HCT116 (cell line): ENCODE results near the gene NACAD. TPM values are rescaled to one million over a fixed set of nuclear protein-coding genes. Genes with fewer than 3 reads are reported as not detected.

Experiments used
- ATAC-seq: fragments of 200-7000 bp; cut with Tn5 transposase; 2 replicates; pipeline ENCODE4 v1.9.1; 2020; ENCODE audit warnings: mild to moderate bottlenecking, moderate library complexity
- BruUV-seq: library from RNA; stranded (reverse); fragments of 400-500 nt; replicated peaks from 2 replicates; lab custom pipeline; 2021; lab: Mats Ljungman, UMichigan
- CTCF ChIA-PET: fragments of 300-600 bp; sonication (Branson Sonifier 250); formaldehyde crosslinking; loops from one replicate; lab custom pipeline; 2021; ENCODE audit warnings: antibody characterized with exemption; lab: Charles Lee
- POLR2A ChIA-PET: fragments of 300-600, 350-600 bp; sonication (Branson Sonifier 250); formaldehyde crosslinking; loops from one replicate; lab custom pipeline; 2021; ENCODE audit warnings: antibody characterized with exemption; lab: Charles Lee
- RAD21 ChIA-PET, 2 experiments: fragments of 300-600 bp; sonication (Branson Sonifier 250); formaldehyde crosslinking; loops; one replicate each; lab custom pipeline; 2023; ENCODE audit warnings: low total read pairs in 2 of 2; ENCODE audit not compliant: uncharacterized antibody in 2 of 2, unreplicated experiment in 2 of 2, low non-redundant PET in 1 of 2; lab: Charles Lee
- DNase-seq: peaks from one replicate; pipeline ENCODE4 v3.0.0-alpha.2; 2010; ENCODE audit warnings: low read depth, low spot score
- H2AFZ ChIP-seq: fragments of 200-600 bp; shearing (Covaris generic), sonication (generic); 2 replicates; pipeline ENCODE4 v1.6.1; 2017; ENCODE audit warnings: low read depth, mixed run types, mixed read lengths, antibody characterized with exemption, low read length; ENCODE audit not compliant: poor library complexity, severe bottlenecking
- H3K27ac ChIP-seq: 2 replicates; pipeline ENCODE4 v1.5.1; 2012; ENCODE audit warnings: low read depth, low read length
- H3K27me3 ChIP-seq: fragments of 200-600 bp; sonication (generic); 2 replicates; pipeline ENCODE4 v1.6.1; 2016; ENCODE audit warnings: mixed run types, low read length, mixed read lengths; ENCODE audit not compliant: insufficient read depth
- H3K36me3 ChIP-seq, 2 experiments: fragments of 200-500 bp in 1 of 2; fragments of 200-600 bp in 1 of 2; sonication (Bioruptor generic) in 1 of 2; sonication (generic) in 1 of 2; 2 replicates each; pipeline versions ENCODE4 v1.5.1 to v1.6.1; 2014 to 2016; ENCODE audit warnings: low read length in 2 of 2, inconsistent platforms in 1 of 2, mixed read lengths in 1 of 2, mixed run types in 1 of 2; ENCODE audit not compliant: insufficient read depth in 2 of 2, control insufficient read depth in 1 of 2
- H3K4me1 ChIP-seq, 2 experiments: fragments of 200-600 bp in 1 of 2; sonication (generic) in 1 of 2; 2 replicates each; pipeline versions ENCODE4 v1.5.1 to v1.6.1; 2012 to 2017; ENCODE audit warnings: low read length in 2 of 2, inconsistent platforms in 1 of 2, mild to moderate bottlenecking in 1 of 2, mixed read lengths in 1 of 2, mixed run types in 1 of 2, moderate library complexity in 1 of 2; ENCODE audit not compliant: insufficient read depth in 2 of 2, control insufficient read depth in 1 of 2
- H3K4me2 ChIP-seq: fragments of 200-600 bp; sonication (generic); 2 replicates; pipeline ENCODE4 v1.6.1; 2017; ENCODE audit warnings: mixed run types, low read length, mixed read lengths
- H3K4me3 ChIP-seq, 2 experiments: fragments of 200-600 bp in 1 of 2; sonication (generic) in 1 of 2; replicated peaks in 1 of 2; 2 replicates each; pipeline ENCODE4 v1.5.1; 2011 to 2016; ENCODE audit warnings: low read length in 2 of 2, control low read depth in 1 of 2, low read depth in 1 of 2, mild to moderate bottlenecking in 1 of 2, mixed read lengths in 1 of 2, mixed run types in 1 of 2
- H3K79me2 ChIP-seq: fragments of 200-600 bp; sonication (generic); 2 replicates; pipeline ENCODE4 v1.6.1; 2017; ENCODE audit warnings: mild to moderate bottlenecking, mixed run types, low read length, moderate library complexity, mixed read lengths; ENCODE audit not compliant: insufficient read depth
- H3K9ac ChIP-seq: fragments of 200-600 bp; sonication (generic); 2 replicates; pipeline ENCODE4 v1.6.1; 2016; ENCODE audit warnings: low read length, mixed read lengths
- H3K9me2 ChIP-seq: fragments of 200-600 bp; sonication (generic), shearing (Covaris generic); 2 replicates; pipeline ENCODE4 v1.6.1; 2017; ENCODE audit warnings: mixed run types, mild to moderate bottlenecking, moderate library complexity; ENCODE audit not compliant: insufficient read depth
- H3K9me3 ChIP-seq, 2 experiments: fragments of 200-500 bp in 1 of 2; fragments of 200-600 bp in 1 of 2; sonication (Bioruptor generic) in 1 of 2; sonication (generic) in 1 of 2; 2 replicates each; pipeline ENCODE4 v1.6.1; 2014 to 2017; ENCODE audit warnings: low read length in 2 of 2, mixed read lengths in 2 of 2, inconsistent platforms in 1 of 2, low read depth in 1 of 2, mild to moderate bottlenecking in 1 of 2, mixed run types in 1 of 2, moderate library complexity in 1 of 2; ENCODE audit not compliant: control insufficient read depth in 1 of 2, insufficient read depth in 1 of 2
- H4K20me1 ChIP-seq: fragments of 200-600 bp; sonication (generic), shearing (Covaris generic); 2 replicates; pipeline ENCODE4 v1.6.1; 2017; ENCODE audit warnings: mixed run types, mild to moderate bottlenecking, moderate library complexity; ENCODE audit not compliant: insufficient read depth
- CBX3 ChIP-seq: IDR thresholded peaks from 2 replicates; pipeline ENCODE4 v1.6.1; 2012; ENCODE audit warnings: low read depth
- CTCF ChIP-seq, 3 experiments: fragments of 200-600 bp in 1 of 3; sonication (generic) in 1 of 3; IDR thresholded peaks in 2 of 3; conservative IDR thresholded peaks in 1 of 3; 2 replicates each; pipeline ENCODE4 v1.5.1; 2012 to 2017; ENCODE audit warnings: low read depth in 2 of 3, low read length in 2 of 3, antibody characterized with exemption in 1 of 3, borderline replicate concordance in 1 of 3, control low read depth in 1 of 3, mild to moderate bottlenecking in 1 of 3, mixed read lengths in 1 of 3, mixed run types in 1 of 3, moderate library complexity in 1 of 3; ENCODE audit not compliant: insufficient read depth in 1 of 3
- ELF1 ChIP-seq: IDR thresholded peaks from 2 replicates; pipeline ENCODE4 v1.6.1; 2012; ENCODE audit warnings: low read depth, borderline replicate concordance
- FOSL1 ChIP-seq: IDR thresholded peaks from 2 replicates; pipeline ENCODE4 v1.6.1; 2012; ENCODE audit warnings: low read depth
- MAX ChIP-seq: IDR thresholded peaks from 2 replicates; pipeline ENCODE4 v1.6.1; 2012
- POLR2A ChIP-seq: IDR thresholded peaks from 2 replicates; pipeline ENCODE4 v1.7.0; 2011; ENCODE audit warnings: borderline replicate concordance; ENCODE audit not compliant: insufficient read depth, insufficient read length; ENCODE audit errors: extremely low read depth
- RAD21 ChIP-seq: IDR thresholded peaks from 2 replicates; pipeline ENCODE4 v1.6.1; 2012; ENCODE audit warnings: low read depth, mild to moderate bottlenecking
- SRF ChIP-seq: IDR thresholded peaks from 2 replicates; pipeline ENCODE4 v1.6.1; 2012; ENCODE audit warnings: low read depth
- TCF7L2 ChIP-seq: IDR thresholded peaks from 2 replicates; pipeline ENCODE4 v1.7.0; 2011; ENCODE audit warnings: borderline replicate concordance, inconsistent platforms; ENCODE audit not compliant: insufficient read depth, insufficient read length; ENCODE audit errors: extremely low read depth
- ZBTB33 ChIP-seq: IDR thresholded peaks from 2 replicates; pipeline ENCODE4 v1.6.1; 2011; ENCODE audit warnings: mild to moderate bottlenecking, low read length, moderate library complexity; ENCODE audit not compliant: insufficient replicate concordance; ENCODE audit errors: extremely low read depth
- intact Hi-C: fragments of 100-400 bp; cut with micrococcal nuclease; formaldehyde crosslinking; loops from 2 replicates; pipeline ENCODE4 v1.10.0; 2022
- total RNA-seq: library from RNA; stranded (reverse); gene quantifications from one replicate; pipeline ENCODE4 v1.2.1, GENCODE V29; 2021; ENCODE audit not compliant: unreplicated experiment

Gene NACAD
- total RNA-seq, 1 experiment from 2014 or later, result 0.05 TPM

- TF ChIP-seq ZBTB33 (no peak), TCF7L2 (no peak), CTCF (IDR thresholded peaks at IDR 0.05 in 2 of 3, conservative IDR thresholded peaks at IDR 0.05 in 1 of 3; ENCODE audit: borderline replicate concordance in 1 of 3, insufficient read depth in 1 of 3, low read depth in 2 of 3, low read length in 2 of 3) (no peak), CBX3 (no peak)
These were observed 33.8 kb downstream of the NACAD start (continued) for GRCh38 chr7:45055016-45055415.

GRCh38 chr7:45054442-45054841 is 34.3 kb downstream of the NACAD start:
- BruUV-seq, result no TSS peak
- Histone ChIP-seq H3K9ac (no peak overlapping the region), H3K4me2 (no peak overlapping the region), H3K27me3 (no peaks in the 10 kb centered on the region), H2AFZ (no peak overlapping the region), H3K4me1 (peaks cover 0 to 15% of the 10 kb centered on the region in 2 experiments; a peak in 2 of 4 replicates), H3K79me2 (peaks cover 4% of the 10 kb centered on the region), H3K4me3 (no peak overlapping the region), H3K36me3 (no peaks in the 10 kb centered on the region; a peak in 1 of 4 replicates), H3K27ac (no peak overlapping the region), H4K20me1 (no peaks in the 10 kb centered on the region)
- ATAC-seq (no peak), DNase-seq (no peak)
- RAD21 ChIA-PET, result no interaction called here
- CTCF ChIA-PET, result no interaction called here
- TF ChIP-seq POLR2A (no peak), ZBTB33 (no peak), FOSL1 (no peak), ELF1 (no peak), MAX (no peak), SRF (no peak), RAD21 (no peak)
- TF ChIP-seq, all 23 proteins: peak for 0
- no peaks in the 10 kb centered on the region for H3K9me3 ChIP-seq
- POLR2A ChIA-PET, result no interaction called here
- intact Hi-C loops, result no loop called here
- H3K9me2 ChIP-seq, result no peaks in the 10 kb centered on the region
